Measurements from ENCODE around the gene WDR59. TPM values are rescaled to one million over a fixed set of nuclear protein-coding genes. Genes with fewer than 3 reads are reported as not detected.

WDR59 gene
- total and polyA plus RNA-seq, 2 experiments from 2014 or later = 38.7 to 54.5 TPM

DNA sequence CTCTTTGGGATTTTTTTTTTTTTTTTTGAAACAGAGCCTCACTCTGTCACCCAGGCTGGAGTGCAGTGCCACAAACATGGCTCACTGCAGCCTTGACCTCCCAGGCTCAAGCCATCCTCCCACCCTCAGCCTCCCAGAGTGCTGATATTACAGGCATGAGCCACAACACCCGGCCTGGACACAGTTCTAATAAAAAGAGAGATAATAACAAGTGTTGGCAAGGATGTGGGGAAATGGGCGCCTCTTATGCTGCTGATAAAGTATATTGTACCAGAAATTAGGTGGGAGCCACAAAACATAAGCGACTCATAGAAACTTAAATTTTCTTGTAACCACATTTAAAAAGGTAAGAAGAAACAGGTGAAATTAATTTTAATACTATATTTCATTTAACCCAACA lies 159.9 kb downstream of the WDR59 start (continued):
- TF ChIP-seq ZNF331 (CRISPR knock-in tag; IDR thresholded peaks at IDR 0.05; ENCODE audit: low read depth) = no peak

Other genes with a start within 250 kb of the WDR59 start
- 5.7 and 6.3 TPM in 2 replicates for gene FA2H, start 210.3 kb downstream of the WDR59 start, total RNA-seq (2014; rRNA removed; shearing (Covaris generic))
- 3.8 and 5.7 TPM in 2 replicates for gene FA2H, start 210.3 kb downstream of the WDR59 start, polyA plus RNA-seq (2016; fragmentation: Nextera tagmentation; extraction: Ambion mirVana)
- 42.1 and 52.9 TPM in 2 replicates for gene ZNRF1, start 13.9 kb upstream of the WDR59 start, total RNA-seq (2014; rRNA removed; shearing (Covaris generic))
- 22.4 and 31.9 TPM in 2 replicates for gene ZNRF1, start 13.9 kb upstream of the WDR59 start, polyA plus RNA-seq (2016; fragmentation: Nextera tagmentation; extraction: Ambion mirVana)
- gene LDHD, start 131.7 kb upstream of the WDR59 start, total RNA-seq (2014; rRNA removed; shearing (Covaris generic)) = 7.7 and 10.6 TPM in 2 replicates
- gene LDHD, start 131.7 kb upstream of the WDR59 start, polyA plus RNA-seq (2016; fragmentation: Nextera tagmentation; extraction: Ambion mirVana) = 3.9 and 5.0 TPM in 2 replicates
- 12.5 and 13.4 TPM in 2 replicates for gene ZFP1, start 163.4 kb upstream of the WDR59 start, total RNA-seq (2014; rRNA removed; shearing (Covaris generic))
- 4.1 and 4.8 TPM in 2 replicates for gene ZFP1, start 163.4 kb upstream of the WDR59 start, polyA plus RNA-seq (2016; fragmentation: Nextera tagmentation; extraction: Ambion mirVana)
- not detected in 2 replicates for gene CTRB2, start 222.0 kb upstream of the WDR59 start, total RNA-seq (2014; rRNA removed; shearing (Covaris generic))
- not detected in 2 replicates for gene CTRB2, start 222.0 kb upstream of the WDR59 start, polyA plus RNA-seq (2016; fragmentation: Nextera tagmentation; extraction: Ambion mirVana)
- gene CTRB1, start 233.9 kb upstream of the WDR59 start, total RNA-seq (2014; rRNA removed; shearing (Covaris generic)) = not detected in 2 replicates
- not detected in 2 replicates for gene CTRB1, start 233.9 kb upstream of the WDR59 start, polyA plus RNA-seq (2016; fragmentation: Nextera tagmentation; extraction: Ambion mirVana)